HG02973 (cell line): ENCODE results near the gene S100A1.
"Not testable (repeated sequence)": the region's sequence is repeated elsewhere in the genome, so short reads cannot be mapped to it uniquely, and the experiment has no call there.

ENCODE experiments used
- ATAC-seq: cut with Tn5 transposase; IDR thresholded peaks from one replicate; pipeline ENCODE4 v1.9.1; 2021; ENCODE audit warnings: moderate library complexity; ENCODE audit not compliant: unreplicated experiment

The S100A1 gene

DNA sequence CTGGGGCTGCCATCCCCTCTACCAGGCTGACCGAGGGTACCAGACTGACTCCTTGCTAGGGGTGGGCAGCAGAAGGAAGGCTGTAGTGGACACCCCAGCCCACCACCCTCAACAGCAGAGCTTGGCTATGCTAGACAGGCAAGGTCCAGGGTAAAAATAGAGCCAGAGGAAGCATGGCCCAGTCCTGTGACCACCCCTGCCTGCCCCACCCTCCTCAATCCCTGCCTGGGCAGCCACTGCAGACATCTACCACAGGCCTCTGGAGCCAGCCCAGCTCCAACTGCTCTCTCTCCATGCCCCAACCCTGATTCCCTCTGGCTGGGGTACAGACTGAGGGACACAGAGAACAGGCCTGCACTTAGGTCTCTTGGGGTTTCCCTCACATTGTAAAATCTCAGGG is 1.7 kb downstream of the S100A1 start:
- ATAC-seq = no peak

DNA sequence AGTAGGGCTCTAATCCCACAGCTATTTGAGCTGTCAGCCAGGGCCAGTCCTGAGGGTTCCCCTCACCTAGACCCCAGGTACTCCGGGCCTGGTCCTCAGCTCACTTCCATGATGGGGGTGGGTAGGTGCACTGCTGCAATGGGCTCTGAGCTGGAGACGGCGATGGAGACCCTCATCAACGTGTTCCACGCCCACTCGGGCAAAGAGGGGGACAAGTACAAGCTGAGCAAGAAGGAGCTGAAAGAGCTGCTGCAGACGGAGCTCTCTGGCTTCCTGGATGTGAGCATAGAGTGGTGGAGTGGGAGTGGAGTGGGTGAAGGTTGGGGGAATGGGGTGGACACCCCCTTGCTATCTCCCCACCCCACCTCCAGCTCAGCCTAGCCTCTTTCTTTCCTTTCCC is 2.1 kb downstream of the S100A1 start:
- no peak for ATAC-seq

DNA sequence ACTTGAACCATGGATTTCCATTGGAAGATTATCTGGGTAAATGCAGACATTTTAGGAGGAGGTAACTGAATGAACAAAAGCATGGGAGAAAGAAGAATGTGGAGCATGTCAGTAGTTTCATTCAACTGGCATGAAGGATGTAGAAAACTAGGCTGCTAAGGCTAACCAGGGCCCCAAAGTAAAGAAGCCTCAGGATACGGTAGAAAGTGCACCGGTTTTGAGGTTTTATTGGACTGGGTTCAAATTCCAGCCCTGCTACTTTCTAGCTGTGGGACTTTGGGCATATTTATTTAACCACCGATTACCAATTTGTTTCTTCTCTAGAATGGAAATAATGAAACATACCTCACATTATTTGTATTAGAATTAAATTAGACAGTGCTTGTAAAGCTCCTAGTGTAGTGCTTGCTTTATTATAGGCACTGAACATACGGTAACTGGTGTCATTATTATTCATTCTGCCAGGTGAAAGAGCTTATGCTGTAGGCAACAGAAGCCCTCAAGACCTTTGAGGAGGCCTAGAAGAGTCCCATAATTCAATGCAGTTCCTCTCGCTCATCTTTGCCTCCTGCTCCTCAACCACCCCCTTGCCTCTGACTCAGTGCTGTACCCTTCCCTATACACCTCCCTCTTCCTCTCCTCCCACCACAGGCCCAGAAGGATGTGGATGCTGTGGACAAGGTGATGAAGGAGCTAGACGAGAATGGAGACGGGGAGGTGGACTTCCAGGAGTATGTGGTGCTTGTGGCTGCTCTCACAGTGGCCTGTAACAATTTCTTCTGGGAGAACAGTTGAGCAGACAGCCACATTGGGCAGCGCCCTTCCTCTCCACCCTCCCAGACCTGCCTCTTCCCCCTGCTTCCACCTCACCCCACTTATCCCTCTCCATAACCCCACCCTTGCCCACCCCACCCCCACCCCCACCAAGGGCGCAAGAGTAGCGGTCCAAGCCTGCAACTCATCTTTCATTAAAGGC is 3.1 kb downstream of the S100A1 start:
- ATAC-seq = no peak

DNA sequence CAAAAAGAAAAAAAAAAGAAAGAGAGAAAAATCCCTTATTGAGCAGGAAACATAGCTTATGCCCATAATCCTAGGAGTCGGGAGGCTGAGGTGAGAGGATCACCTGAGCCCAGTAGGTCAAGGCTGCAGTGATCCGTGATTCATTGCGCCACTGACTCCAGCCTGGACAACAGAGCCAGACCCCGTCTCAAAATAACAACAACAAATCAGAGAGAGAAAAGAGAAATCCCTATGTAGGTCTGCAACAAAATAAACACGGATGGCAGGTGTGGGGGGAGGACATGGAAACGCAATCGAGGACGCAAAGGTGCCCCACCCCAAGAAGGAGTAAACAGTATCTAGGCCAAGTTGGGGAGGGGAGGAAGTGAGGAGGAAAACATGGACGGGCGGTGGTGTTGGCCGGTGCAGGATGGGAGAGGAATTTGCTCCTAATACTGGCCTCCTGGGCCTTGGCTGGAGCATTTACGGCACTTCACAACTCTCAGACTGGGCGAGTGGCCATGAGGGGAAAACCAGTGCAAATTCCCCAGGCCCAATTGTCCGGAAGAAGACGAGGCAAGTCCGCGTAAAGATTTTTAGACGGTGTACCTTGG is 5.0 kb downstream of the S100A1 start:
- no peak for ATAC-seq

DNA sequence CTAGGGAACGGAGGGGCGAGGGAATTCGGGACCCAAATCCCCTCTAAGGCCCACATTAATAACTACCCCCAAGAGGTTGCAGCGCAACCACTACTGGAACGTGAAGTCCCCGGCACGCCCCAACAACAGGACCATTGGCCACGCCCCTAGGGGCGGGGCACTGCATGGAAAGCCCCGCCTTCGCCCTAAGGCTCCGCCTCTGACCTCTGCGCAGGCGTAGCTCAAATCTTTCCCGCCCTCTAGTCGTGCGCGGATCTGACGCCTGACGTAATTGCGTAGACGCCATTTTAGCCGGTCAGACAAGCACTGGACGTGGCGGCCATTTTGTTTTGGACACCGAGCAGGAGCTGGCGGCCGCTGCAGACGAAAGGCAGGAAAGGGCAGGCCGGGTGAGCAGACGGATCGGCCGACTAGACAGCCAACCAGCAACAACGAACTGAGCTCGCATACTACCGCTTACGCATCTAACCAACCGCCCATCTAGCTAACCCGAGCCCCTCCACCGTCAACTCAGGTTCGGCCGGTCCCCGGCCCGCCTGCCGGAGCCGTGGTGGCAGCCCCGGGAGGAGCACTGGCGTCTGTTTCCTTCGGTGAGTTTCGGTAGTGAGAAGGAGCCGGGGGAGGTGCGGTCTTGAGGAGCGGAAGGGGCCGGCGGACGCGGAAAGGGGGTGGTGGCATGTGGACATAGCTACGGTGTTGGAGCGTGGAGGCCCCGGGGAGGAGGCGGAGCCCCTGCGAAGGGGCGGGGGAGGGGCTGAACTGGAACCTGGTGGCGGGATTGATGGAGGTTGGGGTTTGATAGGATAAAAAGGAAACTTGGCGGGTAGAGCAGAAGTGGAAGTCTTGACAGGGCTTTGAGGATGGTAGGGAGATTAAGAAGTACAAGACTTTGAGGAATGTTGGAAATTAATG is 5.8 kb downstream of the S100A1 start, which contains the start of gene CHTOP:
Gene CHTOP, plus strand, starts transcription at position 313 of the 912 bp plus-strand sequence. CDS start 2,523 bp downstream, outside the sequence.
- peak; percentile 72 for ATAC-seq

DNA sequence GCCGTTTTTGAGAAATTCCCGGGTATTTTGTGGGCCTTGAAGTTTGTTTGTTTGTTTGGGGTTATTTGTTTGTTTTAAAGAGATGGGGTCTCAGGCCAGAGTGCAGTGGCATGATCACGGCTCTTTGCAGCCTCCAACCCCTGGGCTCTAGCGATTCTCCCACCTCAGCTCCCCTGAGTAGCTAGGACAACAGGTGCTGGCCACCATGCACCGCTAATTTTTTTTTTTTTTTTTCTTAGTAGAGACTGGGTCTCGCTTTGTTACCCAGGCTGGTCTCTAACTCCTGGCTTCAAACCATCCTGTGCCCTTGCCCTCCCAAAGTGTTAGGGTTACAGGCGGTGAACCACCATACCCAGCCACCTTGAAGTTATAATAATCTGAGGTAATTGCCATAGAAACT is 7.6 kb downstream of the S100A1 start:
- no peak for ATAC-seq

DNA sequence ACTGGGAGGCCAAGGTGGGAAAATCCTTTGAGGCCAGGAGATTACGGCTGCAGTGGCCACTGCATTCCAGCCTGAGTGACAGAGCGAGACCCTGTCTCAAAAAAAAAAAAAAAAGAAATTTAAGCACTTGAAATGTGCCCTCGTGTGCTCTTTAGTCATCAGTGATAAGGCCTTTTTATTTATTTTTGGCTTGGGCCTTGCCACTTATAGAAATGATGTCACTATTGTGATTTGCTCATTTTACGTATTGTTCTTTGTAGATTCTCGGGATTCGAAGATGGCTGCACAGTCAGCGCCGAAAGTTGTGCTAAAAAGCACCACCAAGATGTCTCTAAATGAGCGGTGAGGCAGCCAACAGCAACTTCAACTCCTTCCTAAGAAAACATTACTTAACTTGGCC is 8.1 kb downstream of the S100A1 start:
- no peak for ATAC-seq

DNA sequence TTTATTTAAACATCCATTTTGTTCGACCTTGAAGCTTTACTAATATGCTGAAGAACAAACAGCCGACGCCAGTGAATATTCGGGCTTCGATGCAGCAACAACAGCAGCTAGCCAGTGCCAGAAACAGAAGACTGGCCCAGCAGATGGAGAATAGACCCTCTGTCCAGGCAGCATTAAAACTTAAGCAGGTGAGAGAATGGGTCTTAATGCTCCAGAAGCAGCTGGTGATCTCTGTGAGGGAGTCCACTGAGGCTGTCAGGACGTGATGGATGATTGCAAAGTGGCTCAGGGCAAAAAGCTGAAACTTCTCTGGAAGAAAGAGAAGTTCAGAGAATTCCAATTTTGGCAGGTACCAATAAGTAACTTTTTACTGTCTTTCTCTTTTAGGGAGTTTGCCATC is 10.0 kb downstream of the S100A1 start:
- no peak for ATAC-seq

DNA sequence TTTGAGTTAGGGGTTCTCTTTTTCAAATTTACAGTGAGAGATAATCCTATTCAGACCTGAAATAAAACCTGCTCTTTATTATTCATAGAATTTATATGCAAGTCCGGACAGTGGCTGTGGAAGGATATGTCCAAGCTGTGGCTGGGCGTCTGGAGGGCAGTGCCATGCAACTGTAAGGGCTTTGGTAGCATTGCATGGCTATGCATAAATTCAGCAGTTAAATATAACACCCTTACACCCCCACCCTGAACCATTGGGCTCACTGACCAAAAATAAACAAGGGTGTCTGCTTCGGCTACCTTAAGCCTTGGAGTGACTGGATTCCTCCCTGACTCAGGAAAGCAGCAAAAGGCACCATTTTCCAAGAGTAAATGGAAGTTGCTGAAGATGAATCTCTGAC is 11.0 kb downstream of the S100A1 start:
- ATAC-seq = no peak

DNA sequence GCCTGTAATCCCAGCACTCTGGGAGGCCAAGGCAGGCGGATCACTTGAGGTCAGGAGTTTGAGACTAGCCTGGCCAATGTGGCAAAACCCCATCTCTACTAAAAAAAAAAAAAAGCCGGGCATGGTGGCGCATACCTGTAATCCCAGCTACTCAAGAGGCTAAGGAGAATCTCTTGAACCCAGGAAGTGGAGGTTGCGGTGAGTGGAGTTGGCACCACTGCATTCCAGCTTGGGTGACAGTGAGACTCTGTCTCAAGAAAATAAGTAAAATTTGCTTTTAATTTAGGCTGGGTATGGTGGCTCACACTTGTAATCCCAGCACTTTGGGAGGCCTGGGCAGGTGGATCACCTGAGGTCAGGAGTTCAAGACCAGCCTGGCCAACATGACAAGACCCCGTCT is 12.0 kb downstream of the S100A1 start:
- ATAC-seq = not testable (repeated sequence)

DNA sequence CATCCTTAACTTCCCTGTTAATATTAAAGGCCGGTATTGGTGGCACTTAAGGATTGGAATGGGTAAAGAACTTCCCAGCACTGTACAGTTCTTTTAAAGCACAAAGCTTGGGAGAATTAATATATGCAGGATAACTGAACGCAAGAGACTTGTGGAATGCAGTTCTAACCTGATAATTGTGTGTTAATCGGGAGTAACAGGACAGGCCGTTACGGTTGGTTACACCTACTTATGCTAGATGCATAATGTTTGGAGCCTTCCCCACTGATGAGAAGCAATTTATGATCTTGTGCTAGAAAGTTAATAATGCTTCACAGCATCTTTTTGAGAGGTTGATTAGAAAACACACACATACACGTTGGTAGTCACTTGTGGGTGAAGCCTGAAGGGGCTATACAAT is 12.6 kb downstream of the S100A1 start:
- no peak for ATAC-seq

DNA sequence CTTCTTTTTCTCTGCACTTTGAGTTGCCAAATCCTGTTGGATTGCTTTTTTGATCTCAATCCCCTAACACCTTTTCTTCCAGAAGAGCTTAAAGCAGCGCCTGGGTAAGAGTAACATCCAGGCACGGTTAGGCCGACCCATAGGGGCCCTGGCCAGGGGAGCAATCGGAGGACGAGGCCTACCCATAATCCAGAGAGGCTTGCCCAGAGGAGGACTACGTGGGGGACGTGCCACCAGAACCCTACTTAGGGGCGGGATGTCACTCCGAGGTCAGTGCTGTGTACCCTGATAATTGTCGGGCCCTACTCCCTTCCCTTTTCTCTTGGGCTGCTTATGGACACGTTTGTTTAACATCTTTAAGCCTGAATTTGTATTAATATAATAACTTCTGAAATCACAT is 13.9 kb downstream of the S100A1 start:
- ATAC-seq = no peak

DNA sequence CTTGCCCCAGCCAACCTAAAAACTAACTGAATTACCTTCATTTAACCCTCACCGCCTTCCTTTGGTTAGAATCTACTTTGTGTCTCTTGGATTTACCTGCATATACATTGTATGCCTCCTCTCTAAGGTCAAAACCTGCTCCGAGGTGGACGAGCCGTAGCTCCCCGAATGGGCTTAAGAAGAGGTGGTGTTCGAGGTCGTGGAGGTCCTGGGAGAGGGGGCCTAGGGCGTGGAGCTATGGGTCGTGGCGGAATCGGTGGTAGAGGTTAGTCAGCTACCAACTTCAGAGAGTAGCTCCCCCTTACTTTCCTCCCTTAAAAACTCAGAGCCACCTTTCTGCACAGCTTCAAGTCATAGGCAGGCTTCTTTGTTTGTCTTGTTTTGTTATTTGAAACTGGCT is 14.9 kb downstream of the S100A1 start:
- ATAC-seq = no peak

DNA sequence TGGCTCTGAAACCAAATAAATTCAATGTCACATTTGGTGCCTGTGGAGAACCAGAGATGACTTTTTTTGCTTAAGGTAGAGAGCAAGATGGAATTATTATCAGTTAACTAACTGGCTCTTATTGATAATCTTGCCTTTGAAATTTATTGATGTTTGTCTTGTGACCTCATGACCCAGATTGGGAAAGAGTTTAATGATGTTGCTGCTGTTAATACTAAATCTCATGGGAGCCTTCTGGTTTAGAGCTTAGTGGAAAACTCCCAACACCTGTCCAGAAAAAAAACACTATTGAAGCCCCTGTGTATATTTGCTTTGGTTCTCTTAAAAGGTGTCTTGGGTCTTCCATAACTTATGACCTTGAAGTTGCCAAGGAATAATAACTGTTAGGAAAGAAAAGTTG is 15.6 kb downstream of the S100A1 start:
- ATAC-seq = no peak

DNA sequence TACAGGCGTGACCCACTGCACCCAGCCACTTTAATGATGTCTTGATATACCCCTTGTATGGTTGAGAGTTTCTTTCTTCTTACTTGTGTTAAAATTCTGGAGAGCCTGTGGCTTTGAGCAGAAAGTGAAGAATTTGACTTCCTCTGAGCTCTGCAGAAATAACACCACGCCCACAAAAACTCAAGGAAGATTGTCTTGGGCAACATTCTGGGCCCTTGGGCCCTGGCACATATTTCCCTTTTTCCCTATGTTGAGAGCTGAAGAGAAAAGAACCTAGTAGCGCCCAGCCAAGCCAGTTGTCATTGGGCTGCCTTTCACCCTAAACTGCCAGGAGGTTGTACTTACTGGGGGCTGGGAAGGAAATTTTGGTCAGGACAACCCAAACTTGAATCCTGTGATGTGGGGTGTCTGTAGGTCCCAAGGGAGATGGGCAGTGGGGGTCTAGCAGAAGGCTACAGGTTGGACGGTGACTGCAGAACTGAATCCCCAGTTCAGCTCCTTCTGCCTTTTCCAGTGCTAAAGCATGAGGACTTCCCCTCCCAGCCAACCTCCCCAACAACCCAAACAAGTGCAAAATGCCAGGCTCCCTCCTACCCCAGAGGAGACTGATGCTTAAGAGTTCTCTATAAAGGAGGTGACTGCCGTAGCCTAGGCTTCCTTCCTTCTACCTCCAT is 18.6 kb downstream of the S100A1 start:
- ATAC-seq = no peak

DNA sequence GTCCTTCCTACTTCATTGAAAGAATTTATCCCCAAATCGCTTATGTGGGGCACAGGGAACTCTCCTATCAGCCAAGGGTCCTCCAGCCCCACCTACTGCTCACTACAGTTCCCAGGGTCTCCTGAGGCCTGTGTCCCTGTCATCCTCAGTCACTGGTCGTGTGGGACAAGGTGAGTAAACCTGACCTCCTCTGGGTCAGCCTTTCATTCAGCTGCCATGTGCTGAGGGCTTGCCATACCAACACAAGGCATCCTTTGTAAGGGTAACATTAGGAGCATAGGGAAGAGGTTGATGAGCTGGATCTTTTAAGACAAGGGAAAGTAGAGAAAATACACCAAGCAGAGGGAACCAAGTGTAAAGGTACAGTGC is 19.1 kb downstream of the S100A1 start:
- ATAC-seq = no peak

DNA sequence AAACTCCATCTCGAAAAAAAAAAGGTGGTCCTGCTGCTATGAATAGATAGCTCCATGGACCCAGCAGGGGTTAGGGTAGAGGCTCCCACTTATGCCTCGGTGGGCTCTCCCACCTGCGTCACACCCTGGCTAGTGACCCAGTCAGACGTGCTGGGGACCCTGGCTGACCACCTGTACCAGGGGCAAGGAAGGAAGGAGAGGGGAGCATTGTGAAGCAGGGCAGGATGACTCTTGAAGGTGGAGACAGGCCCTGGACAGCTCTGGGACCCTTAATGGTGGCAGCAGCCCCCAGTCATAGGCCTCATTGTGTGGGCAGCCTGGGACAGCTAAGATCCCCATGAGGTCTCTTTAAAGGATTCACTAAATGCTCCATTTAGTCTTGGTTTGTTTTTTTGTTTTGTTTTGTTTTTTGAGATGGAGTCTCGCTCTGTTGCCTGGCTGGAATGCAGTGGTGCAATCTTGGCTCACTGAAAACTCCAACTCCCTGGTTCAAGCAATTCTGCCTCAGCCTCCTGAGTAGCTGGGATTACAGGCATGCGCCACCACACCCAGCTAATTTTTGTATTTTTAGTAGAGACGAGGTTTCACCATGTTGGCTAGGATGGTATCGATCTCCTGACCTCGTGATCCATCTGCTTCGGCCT is 19.9 kb downstream of the S100A1 start:
- ATAC-seq = no peak

DNA sequence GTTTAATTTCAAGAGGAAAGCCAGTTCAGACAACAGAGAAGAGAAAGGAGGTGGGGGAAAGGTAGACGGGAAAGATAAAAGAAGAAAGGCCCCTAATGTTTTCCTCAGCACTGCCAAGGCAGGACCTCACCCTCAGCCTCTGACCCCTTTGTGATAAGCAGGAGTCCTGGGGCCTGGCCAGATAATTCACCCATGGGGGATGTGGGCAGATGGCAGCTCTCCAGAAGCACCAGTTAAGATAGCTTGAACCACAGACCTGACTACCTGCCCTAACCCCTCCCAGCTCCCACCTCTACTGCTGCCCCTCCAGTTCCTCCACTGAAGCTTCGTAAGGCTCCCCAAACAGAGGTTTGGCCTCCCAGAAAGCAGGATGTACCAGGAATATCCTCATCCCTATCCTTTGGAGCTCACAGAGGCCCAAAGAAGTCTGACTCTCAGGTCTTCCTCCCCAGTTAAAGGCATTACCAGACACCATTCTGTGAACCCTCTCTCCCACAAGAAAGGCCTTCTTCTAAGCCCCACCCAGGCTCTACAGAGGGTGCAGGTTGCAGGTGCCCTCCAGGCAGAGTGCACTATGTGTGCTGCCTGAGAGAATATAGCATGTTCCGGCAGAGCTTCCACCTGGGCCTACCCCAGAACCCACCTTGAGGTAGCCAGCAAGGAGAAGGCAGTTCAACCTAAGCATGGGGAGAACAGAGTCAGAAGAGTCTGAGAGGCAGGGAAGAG is 21.1 kb downstream of the S100A1 start:
- ATAC-seq = no peak

DNA sequence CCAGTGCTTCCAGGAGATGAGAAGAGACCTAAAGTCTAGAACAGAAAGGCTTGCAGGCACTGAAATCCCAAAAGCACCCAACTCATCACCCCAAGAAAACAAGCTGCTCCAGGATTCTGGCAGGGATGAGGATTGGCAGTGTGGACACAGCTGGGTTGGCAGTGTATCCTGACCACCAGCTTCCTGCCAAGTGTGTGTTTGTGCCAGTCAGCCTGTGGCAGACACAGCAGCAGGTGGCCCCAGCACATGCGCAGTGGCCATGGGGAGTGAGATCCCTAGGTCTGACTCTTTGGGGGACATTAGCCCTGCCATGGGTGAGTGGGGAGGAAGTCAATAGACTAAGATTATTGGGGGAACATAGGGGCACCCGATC is 21.6 kb downstream of the S100A1 start:
- no peak for ATAC-seq

DNA sequence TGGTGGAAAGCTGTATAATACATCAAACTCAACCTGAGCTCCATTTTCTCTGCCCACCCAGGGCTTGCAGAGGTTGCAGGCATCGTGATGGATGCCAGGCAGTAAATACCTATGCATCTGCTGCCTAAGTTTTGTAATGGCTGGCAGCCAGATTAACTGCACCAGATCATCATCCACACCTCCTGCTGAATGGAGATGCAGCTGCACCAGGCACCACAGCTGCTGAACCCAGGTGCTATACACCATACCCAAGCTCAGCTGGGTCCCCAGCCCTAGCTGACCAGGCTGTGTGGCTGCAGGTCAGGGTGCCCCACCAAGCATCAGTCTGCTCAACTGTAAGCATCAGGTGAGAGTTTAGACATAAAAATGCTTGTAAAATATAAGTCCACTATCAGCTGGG is 23.5 kb downstream of the S100A1 start:
- ATAC-seq = no peak
